GM23248 (cell line): Measurements from ENCODE around the gene LAG3.

ENCODE experiments used
- EZH2 ChIP-seq: fragments of 200-600 bp; sonication (generic); IDR thresholded peaks from 2 replicates; pipeline ENCODE4 v1.6.1; 2018; ENCODE audit warnings: antibody characterized with exemption, mild to moderate bottlenecking; ENCODE audit not compliant: insufficient read depth, poor library complexity, severe bottlenecking
- EZH2phosphoT487 ChIP-seq: fragments of 200-600 bp; sonication (generic); IDR thresholded peaks from 2 replicates; pipeline ENCODE4 v1.6.1; 2018; ENCODE audit warnings: antibody characterized with exemption, moderate library complexity, mild to moderate bottlenecking, low read depth; ENCODE audit not compliant: insufficient read depth

- TF ChIP-seq EZH2phosphoT487 (no peak), EZH2 (no peak)
Observed at GRCh38 chr12:6807170-6807569, 34.9 kb downstream of the LAG3 start.
